ENCODE data around the gene PARVG.

The PARVG gene

DNA sequence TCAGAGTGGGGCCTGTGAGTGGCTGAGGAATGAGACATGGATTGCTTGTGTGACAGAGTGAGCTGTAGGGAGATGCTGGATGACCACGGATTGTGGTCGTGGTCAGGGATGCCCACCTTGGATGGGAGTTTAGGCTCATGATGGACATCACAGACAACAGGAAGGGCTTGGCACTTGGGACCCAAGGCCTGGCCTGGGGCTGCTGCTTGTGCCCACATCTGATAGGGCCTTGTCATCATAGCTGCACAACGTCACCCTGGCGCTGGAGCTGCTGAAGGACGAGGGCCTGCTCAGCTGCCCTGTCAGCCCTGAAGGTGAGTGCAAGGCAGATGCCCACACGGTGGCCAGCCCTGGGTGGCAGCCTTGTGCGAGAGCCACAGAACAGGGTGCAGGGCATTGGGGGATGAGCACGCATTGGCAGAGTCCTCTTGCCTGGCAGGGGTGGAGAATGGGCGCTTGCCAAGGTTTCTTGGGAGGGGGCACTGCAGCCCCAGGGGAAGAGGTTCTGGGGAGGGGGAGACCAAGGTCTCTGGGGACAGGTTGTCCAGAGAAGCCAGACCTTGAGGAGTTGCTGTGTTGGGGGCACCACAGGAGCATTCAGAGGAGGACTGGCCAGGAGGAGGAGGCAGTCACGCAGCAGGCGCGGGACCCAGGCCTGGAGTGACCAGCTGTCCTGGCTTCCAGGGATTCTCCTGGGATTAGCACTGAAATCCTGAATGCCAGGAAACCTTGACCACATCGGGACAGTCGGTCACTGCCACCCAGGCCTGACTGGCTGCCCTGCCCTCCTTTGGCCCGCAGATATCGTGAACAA is 25.0 kb downstream of the PARVG start:
- Histone ChIP-seq H3K36me3 (replicated peaks; ENCODE audit: low read depth, low read length) (no peaks in the 10 kb centered on the region), H3K79me2 (ENCODE audit: low read length) (no peaks in the 10 kb centered on the region), H3K9ac (ENCODE audit: low read length) (no peak overlapping the region), H3K9me3 (ENCODE audit: insufficient read depth, low read length) (no peaks in the 10 kb centered on the region), H3K4me2 (ENCODE audit: low read length) (no peak overlapping the region), H3K27me3 (ENCODE audit: low read depth, low read length) (peaks cover 37% of the 10 kb centered on the region), H2AFZ (ENCODE audit: low read depth, low read length) (no peak overlapping the region), H3K4me3 (ENCODE audit: low read length) (no peak overlapping the region), H3K4me1 (ENCODE audit: low read length) (peaks cover 16% of the 10 kb centered on the region), H3K27ac (ENCODE audit: low read length) (no peak overlapping the region), H4K20me1 (ENCODE audit: insufficient read depth, low read length) (no peaks in the 10 kb centered on the region)
- TF ChIP-seq, protein P1, sequence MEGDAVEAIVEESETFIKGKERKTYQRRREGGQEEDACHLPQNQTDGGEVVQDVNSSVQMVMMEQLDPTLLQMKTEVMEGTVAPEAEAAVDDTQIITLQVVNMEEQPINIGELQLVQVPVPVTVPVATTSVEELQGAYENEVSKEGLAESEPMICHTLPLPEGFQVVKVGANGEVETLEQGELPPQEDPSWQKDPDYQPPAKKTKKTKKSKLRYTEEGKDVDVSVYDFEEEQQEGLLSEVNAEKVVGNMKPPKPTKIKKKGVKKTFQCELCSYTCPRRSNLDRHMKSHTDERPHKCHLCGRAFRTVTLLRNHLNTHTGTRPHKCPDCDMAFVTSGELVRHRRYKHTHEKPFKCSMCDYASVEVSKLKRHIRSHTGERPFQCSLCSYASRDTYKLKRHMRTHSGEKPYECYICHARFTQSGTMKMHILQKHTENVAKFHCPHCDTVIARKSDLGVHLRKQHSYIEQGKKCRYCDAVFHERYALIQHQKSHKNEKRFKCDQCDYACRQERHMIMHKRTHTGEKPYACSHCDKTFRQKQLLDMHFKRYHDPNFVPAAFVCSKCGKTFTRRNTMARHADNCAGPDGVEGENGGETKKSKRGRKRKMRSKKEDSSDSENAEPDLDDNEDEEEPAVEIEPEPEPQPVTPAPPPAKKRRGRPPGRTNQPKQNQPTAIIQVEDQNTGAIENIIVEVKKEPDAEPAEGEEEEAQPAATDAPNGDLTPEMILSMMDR (IDR thresholded peaks at IDR 0.05; ENCODE audit: low read depth, low read length) = no peak
- no peak for TF ChIP-seq EZH2phosphoT487 (IDR thresholded peaks at IDR 0.05; ENCODE audit: low read depth)

DNA sequence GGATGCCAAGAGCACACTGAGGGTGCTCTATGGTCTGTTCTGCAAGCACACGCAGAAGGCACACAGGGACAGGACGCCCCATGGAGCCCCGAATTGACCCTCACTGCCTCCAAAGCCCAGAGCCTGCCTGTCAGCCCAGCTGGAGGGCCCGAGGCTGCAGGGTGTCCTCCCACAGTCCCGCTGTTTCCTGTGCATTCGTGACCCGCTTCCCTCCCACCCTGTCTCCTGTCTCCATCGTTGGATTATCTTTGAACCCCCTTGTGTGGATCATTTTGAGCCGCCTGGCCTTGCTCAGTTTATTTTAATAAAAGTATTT is 25.6 kb downstream of the PARVG start:
- H3K27ac ChIP-seq (ENCODE audit: low read length) = no peak overlapping the region
- no peak overlapping the region for H3K9ac ChIP-seq (ENCODE audit: low read length)
- H3K36me3 ChIP-seq (replicated peaks; ENCODE audit: low read depth, low read length) = no peaks in the 10 kb centered on the region
- peaks cover 42% of the 10 kb centered on the region for H3K27me3 ChIP-seq (ENCODE audit: low read depth, low read length)
- no peak overlapping the region for H3K4me3 ChIP-seq (ENCODE audit: low read length)
- no peak overlapping the region for H2AFZ ChIP-seq (ENCODE audit: low read depth, low read length)
- TF ChIP-seq, protein P1 (IDR thresholded peaks at IDR 0.05; ENCODE audit: low read depth, low read length) = no peak
- no peak for TF ChIP-seq EZH2phosphoT487 (IDR thresholded peaks at IDR 0.05; ENCODE audit: low read depth)
- no peak overlapping the region for H3K4me2 ChIP-seq (ENCODE audit: low read length)
- H3K79me2 ChIP-seq (ENCODE audit: low read length) = no peaks in the 10 kb centered on the region
- H3K9me3 ChIP-seq (ENCODE audit: insufficient read depth, low read length) = no peaks in the 10 kb centered on the region
- no peaks in the 10 kb centered on the region for H4K20me1 ChIP-seq (ENCODE audit: insufficient read depth, low read length)
- peaks cover 16% of the 10 kb centered on the region for H3K4me1 ChIP-seq (ENCODE audit: low read length)

DNA sequence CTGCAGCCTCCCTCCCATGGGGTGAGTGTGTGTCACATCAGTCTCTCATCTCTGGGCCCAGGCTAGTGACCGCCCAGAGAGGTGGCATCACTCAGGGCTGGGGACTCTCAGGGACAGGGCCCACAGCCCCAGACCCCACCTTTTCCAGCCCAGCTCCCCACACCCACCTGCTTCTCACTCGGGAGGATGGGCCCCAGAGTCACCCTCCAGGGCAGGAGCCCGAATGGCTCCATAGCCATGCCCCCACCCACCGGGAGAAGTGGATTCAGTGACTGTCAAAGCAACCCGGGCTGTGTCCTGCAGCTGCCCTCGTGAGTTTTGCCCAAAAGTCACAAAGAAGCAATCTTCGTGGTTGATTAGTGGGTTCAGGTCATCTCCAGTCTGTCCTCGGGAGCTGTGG is 26.0 kb downstream of the PARVG start:
- Histone ChIP-seq H3K4me3 (ENCODE audit: low read length) (no peak overlapping the region), H3K4me1 (ENCODE audit: low read length) (peaks cover 16% of the 10 kb centered on the region), H2AFZ (ENCODE audit: low read depth, low read length) (no peak overlapping the region), H3K27me3 (ENCODE audit: low read depth, low read length) (peaks cover 46% of the 10 kb centered on the region), H4K20me1 (ENCODE audit: insufficient read depth, low read length) (no peaks in the 10 kb centered on the region), H3K9me3 (ENCODE audit: insufficient read depth, low read length) (no peaks in the 10 kb centered on the region), H3K9ac (ENCODE audit: low read length) (no peak overlapping the region), H3K36me3 (replicated peaks; ENCODE audit: low read depth, low read length) (no peaks in the 10 kb centered on the region), H3K79me2 (ENCODE audit: low read length) (no peaks in the 10 kb centered on the region), H3K27ac (ENCODE audit: low read length) (no peak overlapping the region), H3K4me2 (ENCODE audit: low read length) (no peak overlapping the region)
- no peak for TF ChIP-seq EZH2phosphoT487 (IDR thresholded peaks at IDR 0.05; ENCODE audit: low read depth)
- TF ChIP-seq, protein P1 (IDR thresholded peaks at IDR 0.05; ENCODE audit: low read depth, low read length) = no peak

DNA sequence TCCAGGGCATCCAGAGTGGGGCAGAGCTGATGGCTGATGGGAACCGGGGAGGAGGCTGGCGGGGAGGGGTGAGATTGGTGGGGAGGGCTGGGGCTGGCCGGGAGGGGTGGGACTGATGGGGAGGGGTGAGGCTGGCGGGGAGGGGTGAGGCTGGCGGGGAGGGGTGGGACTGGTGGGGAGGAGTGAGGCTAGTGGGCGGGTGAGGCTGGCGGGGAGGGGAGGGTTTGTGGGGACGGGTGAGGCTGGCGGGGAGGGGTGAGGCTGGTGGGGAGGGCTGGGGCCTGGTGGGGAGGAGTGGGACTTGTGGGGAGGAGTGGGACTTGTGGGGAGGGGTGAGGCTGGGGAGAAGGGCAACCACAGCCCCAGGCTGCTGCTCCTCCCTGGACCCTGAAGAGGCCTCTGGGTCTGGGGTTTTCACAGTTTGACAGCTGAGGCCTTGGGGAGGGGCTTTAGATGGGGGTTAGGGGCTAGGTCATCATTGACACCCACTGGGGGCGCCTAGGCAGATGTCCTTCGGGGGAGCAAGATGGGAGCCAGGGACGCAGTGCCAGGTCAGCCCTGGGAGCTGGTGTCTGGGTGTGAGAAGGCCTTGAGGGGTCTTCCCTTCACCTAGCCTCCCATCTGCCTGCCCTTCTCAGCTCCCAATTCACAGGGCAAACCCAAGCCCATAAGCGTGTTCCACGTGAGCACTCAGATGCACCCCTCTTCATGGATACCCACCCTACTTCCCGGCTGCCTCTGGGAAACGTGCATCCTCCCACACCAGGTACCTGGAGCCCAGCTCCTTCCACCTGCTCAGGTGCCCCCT is 26.7 kb downstream of the PARVG start:
- Histone ChIP-seq H2AFZ (ENCODE audit: low read depth, low read length) (no peak overlapping the region), H3K36me3 (replicated peaks; ENCODE audit: low read depth, low read length) (no peaks in the 10 kb centered on the region), H3K9me3 (ENCODE audit: insufficient read depth, low read length) (no peaks in the 10 kb centered on the region), H3K79me2 (ENCODE audit: low read length) (no peaks in the 10 kb centered on the region), H3K27me3 (ENCODE audit: low read depth, low read length) (peaks cover 48% of the 10 kb centered on the region), H3K27ac (ENCODE audit: low read length) (no peak overlapping the region), H3K4me2 (ENCODE audit: low read length) (no peak overlapping the region), H4K20me1 (ENCODE audit: insufficient read depth, low read length) (no peaks in the 10 kb centered on the region), H3K4me1 (ENCODE audit: low read length) (peaks cover 16% of the 10 kb centered on the region), H3K4me3 (ENCODE audit: low read length) (no peak overlapping the region), H3K9ac (ENCODE audit: low read length) (no peak overlapping the region)
- TF ChIP-seq, protein P1 (IDR thresholded peaks at IDR 0.05; ENCODE audit: low read depth, low read length) = no peak
- no peak for TF ChIP-seq EZH2phosphoT487 (IDR thresholded peaks at IDR 0.05; ENCODE audit: low read depth)

Data from OCI-LY3 (cell line).